NCI-H748 treated with DMSO at 0.1 percent for 48 hours (cell line): ENCODE data around the gene SUSD6.
"Not testable (repeated sequence)": the region's sequence is repeated elsewhere in the genome, so short reads cannot be mapped to it uniquely, and the experiment has no call there.

Experiments
- DNase-seq: peaks from one replicate; lab custom pipeline; 2025; lab: John Stamatoyannopoulos, UW

The SUSD6 gene

GRCh38 chr14:69713209-69713781 is 101.9 kb downstream of the SUSD6 start:
- DNase-seq, result peak; percentile 88

- peak; percentile 95 for DNase-seq
Measured at GRCh38 chr14:69713993-69714679, 102.7 kb downstream of the SUSD6 start.

- DNase-seq, result peak; percentile 75
Measured at GRCh38 chr14:69715725-69716477, 104.5 kb downstream of the SUSD6 start.

GRCh38 chr14:69716478-69717187 is 105.2 kb downstream of the SUSD6 start:
- no peak for DNase-seq

- DNase-seq, result not testable (repeated sequence)
Measured at GRCh38 chr14:69718614-69719013, 107.2 kb downstream of the SUSD6 start.

GRCh38 chr14:69719501-69719951 is 108.1 kb downstream of the SUSD6 start:
- no peak for DNase-seq

GRCh38 chr14:69720912-69721311 is 109.5 kb downstream of the SUSD6 start:
- DNase-seq, result no peak

- peak; percentile 40 for DNase-seq
Measured at GRCh38 chr14:69726761-69727511, 115.5 kb downstream of the SUSD6 start.

- no peak for DNase-seq
Measured at GRCh38 chr14:69727860-69728259, 116.5 kb downstream of the SUSD6 start.

GRCh38 chr14:69731919-69732598 is 120.7 kb downstream of the SUSD6 start:
- not testable (repeated sequence) for DNase-seq

- not testable (repeated sequence) for DNase-seq
Measured at GRCh38 chr14:69736405-69736804, 125.0 kb downstream of the SUSD6 start.

- no peak for DNase-seq
Measured at GRCh38 chr14:69741055-69741454, 129.7 kb downstream of the SUSD6 start.

- DNase-seq, result no peak
Measured at GRCh38 chr14:69749956-69750355, 138.6 kb downstream of the SUSD6 start.

GRCh38 chr14:69750495-69750894 is 139.1 kb downstream of the SUSD6 start:
- peak; percentile 91 for DNase-seq

- DNase-seq, result no peak
Measured at GRCh38 chr14:69752773-69753172, 141.4 kb downstream of the SUSD6 start.

GRCh38 chr14:69753860-69754259 is 142.5 kb downstream of the SUSD6 start:
- no peak for DNase-seq

- no peak for DNase-seq
Measured at GRCh38 chr14:69754487-69754886, 143.1 kb downstream of the SUSD6 start.

GRCh38 chr14:69755296-69755695 is 143.9 kb downstream of the SUSD6 start:
- no peak for DNase-seq

- no peak for DNase-seq
Measured at GRCh38 chr14:69755784-69756183, 144.4 kb downstream of the SUSD6 start.

- no peak for DNase-seq
Measured at GRCh38 chr14:69756298-69756697, 144.9 kb downstream of the SUSD6 start.

GRCh38 chr14:69760810-69761209 is 149.4 kb downstream of the SUSD6 start:
- DNase-seq, result no peak
